OCI-LY7 (cell line): ENCODE results near the gene NFYC.

Experiments
- EZH2phosphoT487 ChIP-seq: fragments of 200-600 bp; sonication (generic); IDR thresholded peaks from 2 replicates; pipeline ENCODE4 v1.6.1; 2018; ENCODE audit warnings: low read depth, borderline replicate concordance, mild to moderate bottlenecking, mixed run types, antibody characterized with exemption, low read length, moderate library complexity, mixed read lengths
- TF ChIP-seq, protein P1 (sequence below): fragments of 200-600 bp; sonication (generic); conservative IDR thresholded peaks from 2 replicates; pipeline ENCODE4 v1.5.1; 2014; ENCODE audit warnings: mild to moderate bottlenecking, antibody characterized with exemption, low read length, moderate library complexity, mixed read lengths

DNA sequence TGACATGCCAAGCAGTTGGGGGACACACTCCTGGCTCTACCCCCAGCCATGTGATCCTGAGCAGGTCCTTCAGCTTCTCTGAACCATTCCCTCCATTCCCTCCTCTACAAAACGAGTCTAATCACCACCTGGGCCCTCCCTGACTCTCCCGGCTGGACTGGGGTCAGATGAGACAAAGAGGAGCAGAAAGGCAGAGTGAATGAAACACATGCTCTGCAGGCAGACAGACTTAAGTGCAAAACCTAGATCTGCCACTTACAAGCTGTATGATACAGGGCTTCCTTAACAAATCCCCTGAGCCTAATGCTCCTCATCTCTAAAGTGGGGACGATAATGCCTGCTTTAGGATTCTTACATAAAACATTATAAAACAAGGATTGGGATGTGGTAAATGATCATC lies 43.3 kb upstream of the NFYC start:
- TF ChIP-seq, protein P1, sequence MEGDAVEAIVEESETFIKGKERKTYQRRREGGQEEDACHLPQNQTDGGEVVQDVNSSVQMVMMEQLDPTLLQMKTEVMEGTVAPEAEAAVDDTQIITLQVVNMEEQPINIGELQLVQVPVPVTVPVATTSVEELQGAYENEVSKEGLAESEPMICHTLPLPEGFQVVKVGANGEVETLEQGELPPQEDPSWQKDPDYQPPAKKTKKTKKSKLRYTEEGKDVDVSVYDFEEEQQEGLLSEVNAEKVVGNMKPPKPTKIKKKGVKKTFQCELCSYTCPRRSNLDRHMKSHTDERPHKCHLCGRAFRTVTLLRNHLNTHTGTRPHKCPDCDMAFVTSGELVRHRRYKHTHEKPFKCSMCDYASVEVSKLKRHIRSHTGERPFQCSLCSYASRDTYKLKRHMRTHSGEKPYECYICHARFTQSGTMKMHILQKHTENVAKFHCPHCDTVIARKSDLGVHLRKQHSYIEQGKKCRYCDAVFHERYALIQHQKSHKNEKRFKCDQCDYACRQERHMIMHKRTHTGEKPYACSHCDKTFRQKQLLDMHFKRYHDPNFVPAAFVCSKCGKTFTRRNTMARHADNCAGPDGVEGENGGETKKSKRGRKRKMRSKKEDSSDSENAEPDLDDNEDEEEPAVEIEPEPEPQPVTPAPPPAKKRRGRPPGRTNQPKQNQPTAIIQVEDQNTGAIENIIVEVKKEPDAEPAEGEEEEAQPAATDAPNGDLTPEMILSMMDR = no peak
- no peak for TF ChIP-seq EZH2phosphoT487
